ENCODE measurements around the gene MRPL55.

MRPL55 gene

GRCh38 chr1:228098323-228098931, 10.7 kb downstream of the MRPL55 start:
- TF ChIP-seq CTCF (IDR thresholded peaks at IDR 0.05; ENCODE audit: low read depth, low read length): no peak
- H3K4me3 ChIP-seq (ENCODE audit: low read depth, low read length): no peak overlapping the region

- no peak overlapping the region for H3K4me3 ChIP-seq (ENCODE audit: low read depth, low read length)
- TF ChIP-seq CTCF (IDR thresholded peaks at IDR 0.05; ENCODE audit: low read depth, low read length): no peak
Observed at GRCh38 chr1:228097333-228098081, 11.6 kb downstream of the MRPL55 start.

GRCh38 chr1:228096416-228097332, 12.4 kb downstream of the MRPL55 start:
- TF ChIP-seq CTCF (IDR thresholded peaks at IDR 0.05; ENCODE audit: low read depth, low read length): no peak
- H3K4me3 ChIP-seq (ENCODE audit: low read depth, low read length): no peak overlapping the region

GRCh38 chr1:228095938-228096337, 13.2 kb downstream of the MRPL55 start:
- TF ChIP-seq CTCF (IDR thresholded peaks at IDR 0.05; ENCODE audit: low read depth, low read length): no peak

GRCh38 chr1:228095161-228095560, 13.9 kb downstream of the MRPL55 start:
- no peak overlapping the region for H3K4me3 ChIP-seq (ENCODE audit: low read depth, low read length)
- TF ChIP-seq CTCF (IDR thresholded peaks at IDR 0.05; ENCODE audit: low read depth, low read length): no peak

More at GRCh38 chr1:228095938-228096337, 13.2 kb downstream of the MRPL55 start:
- no peak overlapping the region for H3K4me3 ChIP-seq (ENCODE audit: low read depth, low read length)

GRCh38 chr1:228094432-228095016, 14.6 kb downstream of the MRPL55 start:
- no peak for TF ChIP-seq CTCF (IDR thresholded peaks at IDR 0.05; ENCODE audit: low read depth, low read length)
- H3K4me3 ChIP-seq (ENCODE audit: low read depth, low read length): no peak overlapping the region
